GM19238 (cell line): ENCODE data around the gene KRT7.

Experiments used
- DNase-seq: peaks from one replicate; pipeline ENCODE4 v3.0.0; 2011; ENCODE audit warnings: low spot score; ENCODE audit not compliant: insufficient read length

KRT7 gene

DNA sequence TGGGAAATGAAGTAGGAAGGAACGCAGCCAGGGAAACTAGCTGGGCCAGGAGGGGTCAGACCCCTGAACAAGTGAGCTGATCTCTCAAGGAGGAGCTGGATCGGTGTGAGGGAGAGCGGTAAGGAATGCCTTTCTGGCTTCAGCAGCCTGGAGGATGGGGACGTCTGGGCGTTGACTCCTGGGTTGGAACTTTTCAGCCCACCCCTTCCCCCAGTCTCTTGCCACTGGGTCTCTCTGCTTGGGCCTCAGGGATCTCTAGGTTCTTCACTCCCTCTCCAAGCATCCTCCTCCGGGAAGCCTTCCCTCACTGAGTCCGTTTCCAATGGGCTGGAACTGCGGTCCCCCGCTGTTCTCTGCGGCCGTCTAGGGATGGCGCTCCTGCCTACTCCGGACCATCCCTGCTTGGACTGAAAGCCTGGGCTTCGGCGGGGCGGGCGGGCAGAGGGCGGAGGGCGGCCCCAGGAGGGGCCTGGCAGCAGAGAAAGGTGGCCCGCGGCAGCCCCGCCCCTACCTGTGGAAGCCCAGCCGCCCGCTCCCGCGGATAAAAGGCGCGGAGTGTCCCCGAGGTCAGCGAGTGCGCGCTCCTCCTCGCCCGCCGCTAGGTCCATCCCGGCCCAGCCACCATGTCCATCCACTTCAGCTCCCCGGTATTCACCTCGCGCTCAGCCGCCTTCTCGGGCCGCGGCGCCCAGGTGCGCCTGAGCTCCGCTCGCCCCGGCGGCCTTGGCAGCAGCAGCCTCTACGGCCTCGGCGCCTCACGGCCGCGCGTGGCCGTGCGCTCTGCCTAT, at the start of gene KRT7:
Gene KRT7, plus strand, starts transcription at position 570 of the 788 bp plus-strand sequence. Its CDS starts 54 bp downstream, at position 624.
- no peak for DNase-seq

DNA sequence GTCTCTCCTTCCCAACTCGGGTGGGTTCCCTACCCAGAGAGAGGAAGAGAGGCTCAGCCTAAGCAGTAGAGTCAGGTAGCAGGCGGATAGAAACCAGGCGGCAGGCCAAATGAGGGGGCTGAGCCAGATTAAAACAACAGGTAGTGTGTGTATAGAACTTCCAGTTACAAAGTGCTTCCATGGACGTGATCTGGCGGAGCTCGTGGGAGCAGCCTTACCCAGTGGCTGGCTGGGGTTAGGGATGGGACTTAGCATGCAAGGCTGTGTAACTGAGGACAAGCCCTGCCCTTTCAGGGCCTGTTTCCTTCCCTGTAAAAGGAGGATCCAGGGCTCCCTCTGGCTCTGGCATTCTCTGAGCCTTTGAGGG, 49.5 kb upstream of the KRT7 start:
- DNase-seq, result no peak

DNA sequence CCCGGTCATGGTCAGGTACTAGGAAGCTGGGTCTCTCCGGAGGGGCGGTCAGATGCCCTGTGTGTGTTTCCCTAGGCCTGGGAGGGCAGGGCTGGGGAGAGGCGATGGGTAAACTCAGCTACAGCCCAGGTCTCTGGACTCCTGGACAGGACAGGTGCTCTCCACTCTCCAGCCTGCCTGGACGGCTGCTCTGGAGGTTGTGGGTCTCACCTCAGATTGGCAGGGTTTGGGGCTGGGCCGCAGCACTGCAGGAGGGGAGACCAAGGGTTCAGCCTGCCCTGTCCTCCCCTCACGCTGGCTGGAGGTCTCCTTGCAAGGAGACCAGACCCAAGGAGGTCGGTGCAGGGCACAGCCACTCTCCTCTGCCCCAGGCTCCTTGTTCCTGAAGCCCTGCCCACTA, 49.1 kb upstream of the KRT7 start:
- DNase-seq, result no peak

DNA sequence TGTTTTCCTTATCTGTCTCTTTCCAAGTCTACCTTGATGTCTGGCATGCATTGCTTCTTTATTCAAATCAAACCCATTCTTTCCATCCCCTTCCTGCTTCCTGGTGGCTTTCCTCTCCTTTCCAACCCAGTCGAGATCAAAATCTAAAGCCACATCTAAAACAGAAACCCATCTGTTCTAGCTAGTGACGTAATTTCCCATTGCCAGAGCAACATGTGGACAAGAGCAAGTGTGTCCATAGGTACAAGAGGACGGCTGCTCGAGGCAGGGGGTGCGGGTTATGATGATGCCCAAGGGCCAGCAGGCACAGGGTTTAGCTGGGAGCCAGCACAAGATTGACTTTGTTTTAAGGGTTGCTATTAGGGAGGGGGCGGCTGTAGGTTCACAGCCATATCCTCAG, 48.2 kb upstream of the KRT7 start:
- no peak for DNase-seq

DNA sequence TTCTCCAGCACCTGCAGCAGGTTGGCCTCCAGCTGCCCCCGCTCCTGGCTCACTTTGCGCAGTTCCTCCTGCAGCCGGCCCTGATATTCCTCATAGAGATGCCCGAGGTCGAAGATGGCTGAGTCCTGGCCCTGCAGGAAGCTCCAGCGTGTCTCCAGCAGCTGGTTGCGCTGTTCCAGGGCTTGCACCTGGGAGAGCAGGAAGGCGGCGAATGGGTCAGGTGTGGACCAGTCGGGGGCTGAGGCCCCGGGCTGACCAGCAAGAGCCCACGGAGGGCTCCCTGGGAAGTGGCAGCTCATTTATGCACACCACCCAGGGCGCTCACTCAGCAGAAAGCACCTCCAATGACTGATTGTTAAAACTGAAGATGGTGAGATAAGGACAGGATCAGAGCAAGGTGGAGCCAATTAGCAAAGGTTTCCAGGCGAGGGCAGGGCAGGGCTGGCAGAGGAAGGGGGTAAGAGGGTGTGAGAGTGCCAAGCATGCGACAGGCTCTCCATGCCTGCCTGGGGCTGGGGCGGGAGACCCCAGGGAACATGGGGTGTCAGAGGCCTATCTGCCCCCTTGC, 47.6 kb upstream of the KRT7 start:
- no peak for DNase-seq

DNA sequence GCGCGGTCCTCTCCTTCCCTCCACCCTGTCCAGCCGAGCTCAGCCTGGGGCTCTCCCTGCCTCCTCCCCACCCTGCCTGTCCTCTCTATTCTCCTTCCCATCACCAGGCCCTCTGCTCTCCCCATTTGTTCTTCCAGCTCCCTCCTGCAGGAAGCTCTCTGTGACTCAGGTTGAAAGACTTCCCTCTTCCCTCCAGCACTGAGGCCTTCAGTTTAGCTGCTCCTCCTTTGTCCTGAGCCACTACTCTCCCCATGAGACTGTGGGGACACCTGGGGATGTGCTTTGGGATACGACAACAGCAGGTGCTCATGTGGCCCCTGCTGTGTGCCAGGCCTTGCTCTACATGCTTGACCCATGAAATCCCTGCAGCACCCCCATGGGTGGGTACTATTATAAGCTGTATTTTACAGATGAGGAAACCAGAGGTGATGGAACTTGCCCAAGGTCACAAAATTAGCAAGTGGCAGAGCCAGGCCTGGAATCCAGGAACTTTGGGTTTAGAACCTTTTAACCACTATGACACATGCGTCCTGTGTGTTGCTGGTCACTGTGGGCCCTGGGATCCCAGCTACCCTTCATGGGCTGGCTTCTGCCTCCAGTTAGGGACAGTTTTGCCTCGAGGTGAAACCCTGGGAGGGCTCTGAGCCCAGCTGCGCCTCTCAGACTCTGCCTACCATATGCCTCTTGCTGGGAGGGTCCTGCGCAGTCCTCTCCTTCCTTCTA, 46.8 kb upstream of the KRT7 start:
- DNase-seq, result no peak

DNA sequence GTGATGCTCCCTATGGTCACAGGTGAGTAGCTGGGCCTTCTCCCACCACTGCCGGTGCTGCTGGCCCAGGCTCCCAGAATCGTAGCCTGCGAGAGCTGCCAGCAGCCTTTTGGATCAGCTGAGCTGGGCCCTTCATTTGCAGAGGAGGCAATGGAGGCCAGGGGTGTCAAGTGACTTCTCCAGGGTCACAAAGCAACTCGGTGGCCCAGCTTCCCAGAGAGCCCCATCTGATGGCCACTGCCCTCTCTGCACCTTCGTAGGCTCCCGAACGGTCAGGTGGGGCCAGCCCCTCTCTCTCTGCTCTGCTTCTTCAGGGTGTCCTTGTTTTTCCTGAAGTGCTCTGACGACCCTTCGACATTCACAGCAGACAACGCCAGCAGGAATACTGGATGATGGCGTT, 45.8 kb upstream of the KRT7 start:
- DNase-seq, result no peak

DNA sequence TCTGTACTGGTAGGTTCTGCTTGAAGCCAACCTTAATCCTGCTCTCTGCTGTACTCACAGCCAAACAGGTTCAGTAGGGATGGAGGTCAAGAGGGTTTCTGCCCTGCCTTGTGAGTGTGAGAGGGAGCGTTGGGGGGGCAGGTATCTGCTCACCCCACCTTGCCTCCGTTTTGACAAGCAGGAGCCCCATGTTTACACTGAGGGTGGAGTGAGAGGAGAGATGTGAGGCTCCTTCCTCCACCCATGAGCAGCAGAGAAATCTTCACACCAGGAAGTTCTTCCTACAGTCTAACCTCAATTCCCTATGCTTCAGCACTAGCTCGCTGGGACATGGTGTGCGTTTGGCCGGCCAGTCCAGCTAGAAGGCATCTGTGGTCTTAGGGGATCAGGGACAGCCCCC, 45.4 kb upstream of the KRT7 start:
- DNase-seq, result no peak

DNA sequence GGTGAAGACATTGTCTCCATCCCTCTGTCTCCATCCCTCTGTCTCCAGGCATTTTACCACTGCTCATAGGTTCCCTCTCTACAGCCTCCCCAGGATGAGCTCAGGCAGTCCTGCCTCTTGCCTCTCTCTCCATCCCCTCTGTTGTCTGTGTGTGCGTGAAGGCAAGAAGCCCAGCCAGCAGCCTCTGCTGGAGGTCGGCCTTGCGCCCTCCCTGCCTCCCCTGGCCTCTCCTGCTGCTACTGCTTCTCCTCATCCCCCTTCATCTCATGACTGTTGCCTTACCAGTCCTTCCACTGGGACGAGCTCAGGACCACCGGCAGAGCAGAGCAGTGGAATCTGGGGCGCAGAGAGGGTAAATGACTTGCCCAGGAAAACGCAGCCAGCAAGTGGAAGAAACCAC, 44.4 kb upstream of the KRT7 start:
- no peak for DNase-seq

DNA sequence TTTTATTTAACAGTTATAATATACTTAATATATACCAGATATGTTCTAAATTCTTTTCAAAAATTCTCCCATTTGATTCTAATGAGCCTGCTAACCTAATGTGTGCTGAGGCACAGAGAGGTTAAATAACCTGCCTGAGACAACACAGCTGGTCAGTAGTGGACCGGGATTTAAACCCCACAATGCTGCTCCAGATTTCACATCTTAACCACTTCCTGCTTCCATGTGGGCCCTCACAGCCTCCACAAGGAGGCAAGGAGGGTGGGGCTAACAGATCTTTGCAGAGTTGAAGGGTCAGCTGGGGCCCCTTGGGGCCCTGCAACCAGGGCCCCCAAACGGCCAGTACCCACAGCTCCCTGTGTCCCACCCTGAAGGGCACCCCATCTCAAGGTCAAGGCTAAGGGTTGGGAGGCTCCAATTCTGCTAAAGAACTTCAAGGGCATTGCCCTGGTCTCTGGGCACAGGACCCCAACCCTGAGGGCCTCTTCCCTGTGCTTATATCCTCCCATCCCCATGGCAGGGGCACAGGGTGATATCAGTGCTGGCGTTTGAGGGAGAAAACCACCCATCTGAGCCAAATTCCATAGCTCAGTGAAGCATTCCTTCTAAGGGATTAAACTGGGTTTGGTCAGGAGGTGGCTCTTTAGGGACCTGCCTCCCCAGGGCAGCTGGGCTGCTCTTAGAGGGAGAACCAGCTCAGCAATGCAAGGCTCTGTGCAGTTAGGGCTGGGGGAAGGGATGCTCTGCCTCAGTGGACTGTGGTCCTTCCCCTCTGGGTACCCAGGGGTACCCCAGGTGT, 43.5 kb upstream of the KRT7 start:
- DNase-seq, result no peak

DNA sequence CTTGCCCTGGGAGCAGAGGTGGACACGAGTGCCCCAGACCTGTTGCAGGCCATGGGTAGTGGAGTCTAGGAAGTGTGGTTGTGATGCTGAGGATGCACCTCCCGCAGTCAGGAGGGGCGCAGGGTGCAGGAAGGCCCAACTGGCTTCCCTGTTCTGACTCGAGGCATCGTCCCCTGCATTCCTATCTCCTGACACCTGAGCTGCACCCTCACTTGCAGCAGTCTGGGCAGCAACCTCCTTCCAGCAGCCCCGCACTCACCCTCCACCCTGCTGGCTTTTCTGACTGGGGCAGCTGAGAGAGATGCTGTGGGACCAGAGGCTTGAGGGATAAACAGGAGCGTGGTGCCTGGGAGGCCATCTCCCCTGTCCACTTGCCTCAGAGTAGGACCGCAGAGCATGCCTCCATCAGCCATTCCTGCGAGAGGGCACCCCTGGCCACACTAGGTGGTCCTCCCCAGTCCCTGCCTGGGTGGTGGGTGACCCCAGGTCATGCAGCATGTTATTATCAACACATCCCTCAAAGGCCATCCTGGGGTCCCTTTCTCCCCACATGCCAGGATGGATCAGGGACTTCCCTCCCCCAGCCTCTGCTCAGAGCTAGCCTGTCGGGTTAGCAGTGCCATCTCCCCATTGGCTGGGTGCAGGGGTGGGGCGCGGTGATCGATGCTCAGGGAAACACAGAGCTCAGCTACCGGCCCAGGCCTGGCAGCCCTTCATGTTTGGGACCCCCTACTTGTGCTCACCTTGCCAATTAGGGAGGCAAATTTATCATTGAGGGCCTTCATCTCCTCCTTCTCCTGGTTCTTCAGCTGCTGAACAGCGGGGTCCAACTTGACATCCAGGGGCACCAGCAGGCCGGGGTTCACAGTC, 41.9 kb upstream of the KRT7 start:
- no peak for DNase-seq

DNA sequence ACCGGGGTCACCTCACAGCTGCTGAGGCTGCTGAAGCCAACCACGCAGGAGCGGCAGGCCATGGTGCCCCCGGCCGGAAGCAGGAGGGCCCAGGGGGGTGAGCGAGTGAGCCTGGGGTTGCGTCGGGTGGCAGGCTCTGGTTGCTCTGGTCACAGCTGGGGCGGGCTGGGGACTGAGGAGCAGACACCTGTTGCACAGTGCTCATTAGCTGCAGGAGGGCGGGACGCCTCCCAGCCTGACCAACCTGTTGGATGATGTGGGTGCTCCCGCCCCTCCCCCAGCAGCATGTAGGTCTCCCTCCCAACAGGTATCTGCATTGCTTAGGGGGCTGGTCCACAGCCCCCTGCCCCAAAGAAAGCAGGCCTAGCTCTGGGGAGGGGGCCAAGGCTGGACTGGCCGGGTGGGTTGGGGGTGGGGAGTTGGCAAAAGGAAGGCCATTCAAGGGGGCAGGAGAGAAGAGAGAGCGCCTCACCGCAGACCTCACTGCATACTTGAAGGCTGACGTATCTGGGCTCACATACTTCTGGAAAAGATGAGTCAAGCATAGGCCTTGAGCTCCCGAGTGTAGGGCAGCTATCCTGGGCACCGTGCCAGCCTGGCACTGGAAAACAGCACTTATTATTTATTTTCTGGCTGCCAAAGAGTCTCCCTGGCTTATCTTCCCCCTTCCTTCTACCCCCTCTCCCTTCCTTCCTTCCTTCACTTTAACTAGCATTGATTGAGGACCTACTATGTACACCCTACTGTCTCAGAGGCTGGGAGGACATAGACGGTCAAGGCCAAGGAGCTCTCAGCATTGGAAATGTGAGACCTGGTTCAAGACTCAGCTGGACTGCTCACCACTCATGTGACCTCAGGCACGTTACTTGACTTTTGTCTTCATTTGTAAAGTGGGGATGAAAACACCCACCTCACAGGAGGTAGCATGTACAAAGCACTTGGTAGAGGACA, 40.9 kb upstream of the KRT7 start, which contains the start of gene KRT80:
Gene KRT80, minus strand, starts transcription at position 174 of the 951 bp plus-strand sequence. Its CDS starts 112 bp downstream, at position 62.
- DNase-seq, result no peak

DNA sequence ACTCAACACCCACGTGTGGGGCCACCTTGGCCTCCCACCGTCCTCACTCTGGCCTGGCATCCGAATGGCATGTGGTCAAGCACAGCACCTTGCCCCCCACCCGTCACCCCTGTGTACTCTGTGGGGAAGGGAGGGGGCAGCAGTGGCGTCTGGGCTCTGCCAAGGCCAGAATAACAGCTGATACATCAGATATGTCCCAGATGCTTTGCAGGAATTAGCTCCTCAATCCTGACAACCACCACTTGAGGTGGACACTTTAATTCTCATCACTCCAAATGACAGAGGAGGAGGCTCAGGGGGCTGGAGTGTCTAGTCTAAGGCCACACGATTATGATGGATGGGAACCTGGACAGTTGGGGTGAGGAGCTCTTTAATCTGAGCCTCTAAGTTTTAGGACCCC, 39.5 kb upstream of the KRT7 start:
- DNase-seq, result no peak

DNA sequence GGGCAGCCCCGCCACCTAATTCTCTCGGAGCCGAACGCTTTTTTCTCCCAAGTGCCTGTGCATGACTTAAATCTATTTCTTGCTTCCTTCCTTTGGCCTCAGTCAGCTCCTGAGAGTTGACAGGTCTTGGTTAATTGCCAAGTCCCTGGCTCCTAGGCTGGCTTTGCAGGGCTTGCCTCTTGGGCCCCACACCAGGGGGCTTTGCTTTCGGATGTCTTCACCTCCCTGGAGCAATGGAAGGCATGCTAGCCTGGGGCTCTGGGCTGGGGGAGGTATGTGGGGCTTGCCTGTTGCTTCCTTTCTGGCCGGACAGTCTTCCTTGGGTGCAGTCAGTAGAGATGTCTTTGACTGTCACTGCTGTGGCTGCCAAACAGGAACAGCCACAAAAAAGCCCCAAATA, 39.1 kb upstream of the KRT7 start:
- DNase-seq, result no peak

DNA sequence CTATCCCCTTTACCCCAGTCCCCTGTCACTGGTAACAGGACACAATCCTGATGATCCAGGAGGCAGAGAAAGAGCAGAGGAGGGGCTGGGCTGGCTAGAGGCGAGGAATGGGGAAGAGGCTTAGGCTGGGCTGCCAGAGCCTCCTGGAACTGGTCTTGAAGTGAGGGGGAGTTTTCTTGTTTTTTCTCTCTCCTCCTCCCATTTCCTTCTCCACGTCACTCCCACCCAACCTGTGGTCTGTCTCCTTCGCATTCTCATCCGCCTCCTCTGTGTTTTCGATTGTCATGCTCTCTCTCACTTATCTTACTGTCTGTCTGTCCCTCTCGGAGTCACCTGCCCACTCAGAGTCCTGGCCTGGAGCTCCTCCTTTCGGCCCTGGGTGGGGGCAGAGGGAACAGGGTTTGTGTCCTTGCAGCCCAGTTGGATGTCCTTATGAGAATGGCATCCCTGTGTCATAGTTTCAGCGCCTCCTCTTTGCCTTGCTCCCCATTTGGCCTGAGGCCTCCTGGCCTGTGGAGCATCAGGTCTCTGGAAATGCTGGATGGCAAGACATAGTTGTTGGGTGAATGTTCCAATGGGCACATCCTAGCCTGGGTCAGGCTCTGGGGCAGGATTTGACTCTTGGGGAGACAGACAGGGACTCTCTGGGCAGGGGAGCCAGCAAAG, 37.8 kb upstream of the KRT7 start:
- no peak for DNase-seq

DNA sequence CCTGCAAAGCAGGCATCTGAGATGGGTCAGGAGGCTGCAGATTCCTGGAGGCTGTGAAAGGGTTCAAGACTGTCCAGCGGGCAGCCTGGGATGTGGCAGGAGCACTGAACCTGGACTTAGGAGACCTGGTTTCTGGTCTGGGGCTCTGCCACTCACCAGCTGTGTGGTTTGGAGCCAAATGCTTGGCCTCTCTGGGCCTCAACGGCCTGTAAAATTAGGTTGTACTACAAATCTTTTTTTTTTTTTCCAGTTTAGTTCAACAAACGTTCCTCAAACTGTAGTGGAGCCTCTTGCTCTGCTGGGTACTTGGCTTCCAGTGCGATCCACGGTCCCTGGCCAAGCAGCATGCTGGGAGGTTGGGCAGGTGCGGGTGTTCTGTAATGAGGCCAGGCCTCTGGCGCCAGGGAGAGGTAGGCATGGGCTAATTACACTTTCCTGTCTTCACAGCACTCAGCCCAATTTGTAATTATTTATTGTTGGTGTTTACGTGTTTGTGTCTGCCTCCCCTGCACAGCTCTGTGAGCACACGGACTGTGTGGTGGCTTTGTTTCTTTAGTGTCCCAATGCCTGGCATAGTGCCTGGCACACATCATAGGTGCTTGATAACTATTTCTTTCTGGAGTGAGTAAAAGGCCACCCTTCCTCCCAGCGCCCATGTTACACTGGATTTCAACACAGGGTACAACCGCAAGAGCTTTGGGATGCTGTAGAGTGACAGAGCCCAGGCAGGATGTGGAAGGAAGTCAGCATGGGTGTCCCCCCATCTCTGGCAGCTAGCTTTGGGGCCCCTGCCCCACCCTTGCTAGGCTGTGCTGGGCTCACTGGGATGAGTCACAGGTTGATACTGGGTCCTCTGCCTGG, 35.4 kb upstream of the KRT7 start:
- no peak for DNase-seq

DNA sequence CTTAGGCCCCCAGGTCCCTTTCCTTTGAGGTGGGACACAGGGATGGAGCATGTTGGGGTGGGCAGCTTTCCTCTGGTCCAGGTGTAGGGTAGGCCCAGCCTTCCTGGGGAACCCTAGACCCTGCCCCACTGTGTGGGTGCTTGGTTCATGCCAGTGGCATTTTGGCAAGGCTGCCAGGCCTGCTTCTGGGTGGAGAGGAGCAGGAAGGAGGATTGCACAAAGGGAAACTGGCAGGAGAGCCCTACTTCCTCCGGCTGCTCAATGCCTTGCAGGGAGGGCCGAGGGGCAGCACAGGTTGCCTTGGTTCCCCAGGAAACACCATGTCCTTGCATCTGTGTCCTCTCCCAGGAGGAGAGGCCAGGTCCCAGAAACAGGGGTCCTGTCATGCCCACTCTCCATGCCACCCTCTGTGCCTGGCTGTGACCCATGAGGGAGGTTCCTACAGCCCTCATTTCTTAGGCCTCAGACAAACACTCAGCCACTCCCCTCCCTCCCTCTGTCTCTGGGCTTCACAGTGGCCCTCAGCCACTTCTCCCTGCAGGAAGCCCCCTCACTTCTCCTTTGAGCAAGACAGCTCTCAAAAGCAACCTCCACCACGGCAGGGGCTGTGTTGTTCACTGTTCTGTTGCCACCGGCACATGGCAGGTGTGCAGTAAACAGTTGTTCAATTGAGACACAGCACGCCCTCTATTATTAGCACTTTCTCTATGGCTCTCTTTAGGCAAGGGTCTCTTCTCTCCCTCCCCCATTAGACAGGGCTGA, 34.4 kb upstream of the KRT7 start:
- no peak for DNase-seq
